GM19452 (cell line): ENCODE measurements around the gene TAF6.
"Not testable (repeated sequence)": the region's sequence is repeated elsewhere in the genome, so short reads cannot be mapped to it uniquely, and the experiment has no call there.

Source experiments
- ATAC-seq: cut with Tn5 transposase; IDR thresholded peaks from one replicate; pipeline ENCODE4 v1.9.1; 2021; ENCODE audit not compliant: unreplicated experiment

The TAF6 gene

GRCh38 chr7:100152937-100153666 is 33.9 kb upstream of the TAF6 start:
- no peak for ATAC-seq

- ATAC-seq: no peak
These were observed 33.2 kb upstream of the TAF6 start for GRCh38 chr7:100152404-100152803.

- ATAC-seq: peak; percentile 97
These were observed 29.6 kb upstream of the TAF6 start, which contains the start of gene LAMTOR4 for GRCh38 chr7:100148559-100149328. LAMTOR4 (plus strand) TSS chr7:100148918; CDS start chr7:100148973, 55 bp downstream.

- no peak for ATAC-seq
These were observed 29.0 kb upstream of the TAF6 start for GRCh38 chr7:100148225-100148558.

- no peak for ATAC-seq
These were observed 28.1 kb upstream of the TAF6 start for GRCh38 chr7:100147278-100147677.

- not testable (repeated sequence) for ATAC-seq
These were observed 27.2 kb upstream of the TAF6 start for GRCh38 chr7:100146350-100146749.

- ATAC-seq: no peak
These were observed 23.3 kb upstream of the TAF6 start for GRCh38 chr7:100142461-100142860.

GRCh38 chr7:100141555-100141949 is 22.4 kb upstream of the TAF6 start:
- no peak for ATAC-seq

- no peak for ATAC-seq
These were observed 18.9 kb upstream of the TAF6 start for GRCh38 chr7:100137851-100138760.

- no peak for ATAC-seq
These were observed 13.6 kb upstream of the TAF6 start for GRCh38 chr7:100132697-100133151.

GRCh38 chr7:100132126-100132525 is 13.0 kb upstream of the TAF6 start:
- no peak for ATAC-seq

GRCh38 chr7:100130608-100131453 is 11.7 kb upstream of the TAF6 start:
- no peak for ATAC-seq

- not testable (repeated sequence) for ATAC-seq
These were observed 11.1 kb upstream of the TAF6 start for GRCh38 chr7:100130220-100130607.

GRCh38 chr7:100128637-100128963 is 9.4 kb upstream of the TAF6 start:
- no peak for ATAC-seq

- no peak for ATAC-seq
These were observed 8.9 kb upstream of the TAF6 start for GRCh38 chr7:100127866-100128636.

GRCh38 chr7:100126931-100127865 is 8.0 kb upstream of the TAF6 start, which contains the start of gene MBLAC1:
MBLAC1 (plus strand) TSS chr7:100126967; CDS start chr7:100127396, 429 bp downstream.
- peak; percentile 50 for ATAC-seq

GRCh38 chr7:100126239-100126930 is 7.2 kb upstream of the TAF6 start:
- ATAC-seq: peak; percentile 26
